Keratinocyte (primary cell): Measurements from ENCODE around the gene NOG.

Experiments used
- EZH2 ChIP-seq: IDR thresholded peaks from one replicate; pipeline ENCODE4 v1.6.1; 2012; ENCODE audit warnings: inconsistent platforms, mild to moderate bottlenecking, low read length, moderate library complexity
- TF ChIP-seq, protein P1 (sequence below), 3 experiments: IDR thresholded peaks in 1 of 3; conservative IDR thresholded peaks in 1 of 3; optimal IDR thresholded peaks in 1 of 3; 2 replicates in 2 of 3; 3 replicates in 1 of 3; pipeline versions ENCODE3 to v1.5.1; 2011; ENCODE audit warnings: low read length in 3 of 3, mild to moderate bottlenecking in 3 of 3, moderate library complexity in 2 of 3, control low read depth in 1 of 3, inconsistent platforms in 1 of 3; ENCODE audit not compliant: insufficient read depth in 2 of 3; ENCODE audit errors: extremely low read depth in 1 of 3

DNA sequence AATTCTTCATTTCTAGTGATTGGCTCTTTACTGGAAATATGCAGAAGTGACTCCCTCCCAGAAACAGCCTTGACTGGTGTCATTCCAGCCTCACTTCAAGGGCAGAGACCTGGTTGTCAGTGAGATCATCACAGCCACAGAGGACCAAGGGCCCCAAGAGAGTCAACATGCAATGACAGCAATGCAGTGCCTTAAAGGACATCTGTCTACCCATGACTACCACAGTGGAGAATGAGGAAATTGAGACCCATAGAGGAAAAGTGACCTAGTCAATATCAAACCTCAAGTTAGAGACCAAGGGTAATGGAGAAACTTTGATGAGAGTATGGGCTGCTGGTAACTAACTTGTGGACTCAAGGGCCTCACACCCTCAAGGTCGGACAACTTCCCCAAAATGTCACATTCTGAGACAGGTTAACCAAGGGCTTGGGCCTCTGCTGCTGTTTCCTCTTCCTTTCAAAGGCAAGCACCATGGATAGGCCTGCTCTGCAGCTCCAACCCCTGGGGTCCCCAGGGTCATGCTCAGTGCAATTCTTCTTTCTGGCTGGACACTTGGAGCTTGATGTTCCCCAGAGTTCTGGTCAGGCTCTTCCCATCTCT lies 11.3 kb downstream of the NOG start:
- TF ChIP-seq, protein P1, sequence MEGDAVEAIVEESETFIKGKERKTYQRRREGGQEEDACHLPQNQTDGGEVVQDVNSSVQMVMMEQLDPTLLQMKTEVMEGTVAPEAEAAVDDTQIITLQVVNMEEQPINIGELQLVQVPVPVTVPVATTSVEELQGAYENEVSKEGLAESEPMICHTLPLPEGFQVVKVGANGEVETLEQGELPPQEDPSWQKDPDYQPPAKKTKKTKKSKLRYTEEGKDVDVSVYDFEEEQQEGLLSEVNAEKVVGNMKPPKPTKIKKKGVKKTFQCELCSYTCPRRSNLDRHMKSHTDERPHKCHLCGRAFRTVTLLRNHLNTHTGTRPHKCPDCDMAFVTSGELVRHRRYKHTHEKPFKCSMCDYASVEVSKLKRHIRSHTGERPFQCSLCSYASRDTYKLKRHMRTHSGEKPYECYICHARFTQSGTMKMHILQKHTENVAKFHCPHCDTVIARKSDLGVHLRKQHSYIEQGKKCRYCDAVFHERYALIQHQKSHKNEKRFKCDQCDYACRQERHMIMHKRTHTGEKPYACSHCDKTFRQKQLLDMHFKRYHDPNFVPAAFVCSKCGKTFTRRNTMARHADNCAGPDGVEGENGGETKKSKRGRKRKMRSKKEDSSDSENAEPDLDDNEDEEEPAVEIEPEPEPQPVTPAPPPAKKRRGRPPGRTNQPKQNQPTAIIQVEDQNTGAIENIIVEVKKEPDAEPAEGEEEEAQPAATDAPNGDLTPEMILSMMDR (optimal IDR thresholded peaks at IDR 0.05 in 1 of 3, IDR thresholded peaks at IDR 0.05 in 1 of 3, conservative IDR thresholded peaks at IDR 0.05 in 1 of 3; ENCODE audit: extremely low read depth in 1 of 3, insufficient read depth in 2 of 3, low read length in 3 of 3): no peak
- TF ChIP-seq EZH2: no peak
